ENCODE measurements around the gene AATF.

Gene AATF

GRCh38 chr17:37082985-37083384 is 134.2 kb downstream of the AATF start:
- DNase-seq (ENCODE audit: low spot score) = no peak
- TF ChIP-seq CTCF (IDR thresholded peaks at IDR 0.05; ENCODE audit: extremely low read depth, missing control alignments) = no peak

GRCh38 chr17:37083456-37083855 is 134.7 kb downstream of the AATF start:
- DNase-seq (ENCODE audit: low spot score) = no peak
- no peak for TF ChIP-seq CTCF (IDR thresholded peaks at IDR 0.05; ENCODE audit: extremely low read depth, missing control alignments)

- DNase-seq (ENCODE audit: low spot score) = no peak
- TF ChIP-seq CTCF (IDR thresholded peaks at IDR 0.05; ENCODE audit: extremely low read depth, missing control alignments) = no peak
These were observed 135.6 kb downstream of the AATF start for GRCh38 chr17:37084372-37084771.

- TF ChIP-seq CTCF (IDR thresholded peaks at IDR 0.05; ENCODE audit: extremely low read depth, missing control alignments) = no peak
- DNase-seq (ENCODE audit: low spot score) = no peak
These were observed 137.6 kb downstream of the AATF start for GRCh38 chr17:37086334-37086733.

- TF ChIP-seq CTCF (IDR thresholded peaks at IDR 0.05; ENCODE audit: extremely low read depth, missing control alignments) = no peak
- DNase-seq (ENCODE audit: low spot score) = no peak
These were observed 138.2 kb downstream of the AATF start for GRCh38 chr17:37086948-37087347.

- no peak for TF ChIP-seq CTCF (IDR thresholded peaks at IDR 0.05; ENCODE audit: extremely low read depth, missing control alignments)
- DNase-seq (ENCODE audit: low spot score) = no peak
These were observed 138.9 kb downstream of the AATF start for GRCh38 chr17:37087683-37088082.

- no peak for TF ChIP-seq CTCF (IDR thresholded peaks at IDR 0.05; ENCODE audit: extremely low read depth, missing control alignments)
- DNase-seq (ENCODE audit: low spot score) = no peak
These were observed 139.7 kb downstream of the AATF start for GRCh38 chr17:37088459-37088858.

All from GM20000 (cell line).